ENCODE measurements around the gene HOXA13. TPM values are rescaled to one million over a fixed set of nuclear protein-coding genes. Genes with fewer than 3 reads are reported as not detected.

HOXA13 gene
- total and polyA plus RNA-seq, 2 experiments from 2014 or later = not detected

- Mint-ChIP-seq H3K4me3 (peak overlapping the region; percentile 59), H3K9me3 (no peaks in the 10 kb centered on the region), H3K27me3 (ENCODE audit: insufficient read depth, low read depth, poor library complexity) (peaks cover 97% of the 10 kb centered on the region), H3K27ac (no peak overlapping the region), H3K4me1 (peaks cover 52% of the 10 kb centered on the region), H3K36me3 (ENCODE audit: low read depth) (no peaks in the 10 kb centered on the region)
- no peak overlapping the region for H3K27ac ChIP-seq (ENCODE audit: low read depth)
- peak overlapping the region; percentile 46 for H3K4me3 ChIP-seq
- peaks cover 37% of the 10 kb centered on the region for H4K20me1 ChIP-seq (replicated peaks; ENCODE audit: insufficient read depth)
- H3K36me3 ChIP-seq (ENCODE audit: insufficient read depth) = no peaks in the 10 kb centered on the region
- no peaks in the 10 kb centered on the region for H3K79me2 ChIP-seq (replicated peaks; ENCODE audit: insufficient read depth)
- ATAC-seq = no peak
- H3K4me1 ChIP-seq (ENCODE audit: insufficient read depth) = peaks cover 54% of the 10 kb centered on the region
- peak; percentile 64 for TF ChIP-seq EZH2phosphoT487 (IDR thresholded peaks at IDR 0.05; ENCODE audit: unreplicated experiment)
- TF ChIP-seq EZH2 (IDR thresholded peaks at IDR 0.05; ENCODE audit: low read depth, unreplicated experiment) = peak; percentile 94
- TF ChIP-seq CTCF (conservative IDR thresholded peaks at IDR 0.05; ENCODE audit: low read depth in 2 of 2) = no peak
- TF ChIP-seq CREB1 (CRISPR knock-in tag; IDR thresholded peaks at IDR 0.05; ENCODE audit: low read depth) = no peak
- TF ChIP-seq ZNF114 (CRISPR knock-in tag; IDR thresholded peaks at IDR 0.05) = no peak
- no peak for TF ChIP-seq ZNF462 (CRISPR knock-in tag; IDR thresholded peaks at IDR 0.05)
- no peak for TF ChIP-seq REST (IDR thresholded peaks at IDR 0.05; ENCODE audit: unreplicated experiment)
- no peak for TF ChIP-seq ZNF331 (CRISPR knock-in tag; IDR thresholded peaks at IDR 0.05; ENCODE audit: low read depth)
- H3K27me3 ChIP-seq (ENCODE audit: insufficient read depth) = peaks cover 100% of the 10 kb centered on the region
- H2AFZ ChIP-seq = no peak overlapping the region
- peak overlapping the region; percentile 71 for H3K4me2 ChIP-seq
- no peaks in the 10 kb centered on the region for H3K9me2 ChIP-seq (ENCODE audit: insufficient read depth)
- no peak for DNase-seq (ENCODE audit: low spot score)
- H3F3A ChIP-seq (replicated peaks; ENCODE audit: low read depth) = peaks cover 47% of the 10 kb centered on the region
Observed at GRCh38 chr7:27240015-27240731, 40.3 kb upstream of the HOXA13 start.

Measured in GM23338 (cell line).